Measurements from ENCODE around the gene SP100. TPM values are rescaled to one million over a fixed set of nuclear protein-coding genes. Genes with fewer than 3 reads are reported as not detected.

The SP100 gene
- total and polyA plus RNA-seq, 2 of the 4 experiments (the other 2 are of a cell fraction): 50.6 to 69.0 TPM

- Histone ChIP-seq H4K8ac (ENCODE audit: low read depth in 2 of 2, low read length in 2 of 2) (no peak overlapping the region), H3K56ac (ENCODE audit: extremely low read depth, insufficient read depth, low read length) (no peak overlapping the region), H2AK9ac (replicated peaks; ENCODE audit: low read depth, low read length, poor library complexity) (no peak overlapping the region), H3K79me1 (ENCODE audit: low read depth in 1 of 2, low read length in 2 of 2) (no peaks in the 10 kb centered on the region), H3K9me3 (ENCODE audit: control insufficient read depth, insufficient read depth, low read length) (no peaks in the 10 kb centered on the region), H4K20me1 (ENCODE audit: insufficient read depth, low read length) (no peaks in the 10 kb centered on the region), H3K14ac (replicated peaks; ENCODE audit: low read depth, low read length) (no peak overlapping the region), H3K9ac (ENCODE audit: low read depth, low read length) (no peak overlapping the region), H2BK120ac (ENCODE audit: low read depth, low read length) (no peak overlapping the region), H3K4me3 (ENCODE audit: insufficient read depth, low read depth, low read length) (no peak overlapping the region), H3K4me1 (ENCODE audit: control insufficient read depth, insufficient read depth, low read length) (0 out of 2 replicates have a peak, but pooled peaks cover 1% of the 10 kb centered on the region), H3K4ac (ENCODE audit: low read depth, low read length) (no peak overlapping the region), H2BK20ac (ENCODE audit: low read depth, low read length) (no peak overlapping the region), H3K9me1 (ENCODE audit: insufficient read depth, low read length) (no peaks in the 10 kb centered on the region), H2AFZ (replicated peaks; ENCODE audit: low read length, poor library complexity) (peak overlapping the region; percentile 11), H3K27ac (ENCODE audit: insufficient read depth, low read length) (no peak overlapping the region), H2BK5ac (ENCODE audit: low read depth, low read length, poor library complexity, severe bottlenecking) (no peak overlapping the region), H2AK5ac (ENCODE audit: low read depth, low read length) (no peak overlapping the region), H2BK15ac (ENCODE audit: low read depth, low read length) (no peak overlapping the region), H3K4me2 (ENCODE audit: low read depth, low read length) (no peak overlapping the region), H4K5ac (ENCODE audit: low read depth, low read length) (no peak overlapping the region), H4K91ac (ENCODE audit: insufficient read depth, low read depth, low read length) (no peak overlapping the region), H3K23ac (ENCODE audit: low read depth, low read length) (no peak overlapping the region), H3K36me3 (ENCODE audit: control insufficient read depth, insufficient read depth, low read length) (no peaks in the 10 kb centered on the region), H3K18ac (ENCODE audit: low read depth, low read length) (no peak overlapping the region), H3K27me3 (ENCODE audit: control insufficient read depth, insufficient read depth, low read length) (no peaks in the 10 kb centered on the region)
- dilution Hi-C loops (cut with HindIII; ENCODE audit: low sequenced_read_pairs, unreplicated experiment): no loop called here
- intact Hi-C loops (cut with micrococcal nuclease): no loop called here
- no CpG with 5 or more reads among the region's 4 CpGs for WGBS, 2 experiments (ENCODE audit: extremely low coverage in 2 of 2, insufficient read length in 1 of 2)
- POLR2A ChIA-PET (ENCODE audit: unreplicated experiment): no interaction called here
- no TSS peak for BruUV-seq (replicated peaks)
- CTCF ChIA-PET: no interaction called here
- no peak for DNase-seq
- TF ChIP-seq, protein P1, sequence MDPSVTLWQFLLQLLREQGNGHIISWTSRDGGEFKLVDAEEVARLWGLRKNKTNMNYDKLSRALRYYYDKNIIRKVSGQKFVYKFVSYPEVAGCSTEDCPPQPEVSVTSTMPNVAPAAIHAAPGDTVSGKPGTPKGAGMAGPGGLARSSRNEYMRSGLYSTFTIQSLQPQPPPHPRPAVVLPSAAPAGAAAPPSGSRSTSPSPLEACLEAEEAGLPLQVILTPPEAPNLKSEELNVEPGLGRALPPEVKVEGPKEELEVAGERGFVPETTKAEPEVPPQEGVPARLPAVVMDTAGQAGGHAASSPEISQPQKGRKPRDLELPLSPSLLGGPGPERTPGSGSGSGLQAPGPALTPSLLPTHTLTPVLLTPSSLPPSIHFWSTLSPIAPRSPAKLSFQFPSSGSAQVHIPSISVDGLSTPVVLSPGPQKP (IDR thresholded peaks at IDR 0.05; ENCODE audit: borderline replicate concordance, low read depth, low read length): no peak
- TF ChIP-seq RAD21 (IDR thresholded peaks at IDR 0.05; ENCODE audit: low read length) (no peak), FOS (IDR thresholded peaks at IDR 0.05; ENCODE audit: low read depth, low read length) (no peak), RCOR1 (IDR thresholded peaks at IDR 0.05; ENCODE audit: insufficient replicate concordance, low read length) (no peak), MAZ (IDR thresholded peaks at IDR 0.05; ENCODE audit: borderline replicate concordance, low read depth, low read length) (no peak), RFX5 (IDR thresholded peaks at IDR 0.05; ENCODE audit: low read depth, low read length) (no peak)
- in situ Hi-C loops (cut with MboI; ENCODE audit: low sequenced_read_pairs): no loop called here
- peak; percentile 14; the same call in 1 of the 2 replicates for ATAC-seq (ENCODE audit: low read depth)
These were observed 176.8 kb downstream of the SP100 start for GRCh38 chr2:230592775-230593174.

Small RNA genes within 50 kb of the gene (microRNA-seq; reads per million reads assigned to microRNA genes)
- gene HMGB1P3 (ENCODE audit: insufficient read depth, insufficient read length) (not detected), gene RN7SL834P (ENCODE audit: insufficient read depth, insufficient read length) (not detected), gene RNU6-451P (ENCODE audit: insufficient read depth, insufficient read length) (not detected)

Small RNA genes within 50 kb of the gene (small RNA-seq; reads per million reads assigned to genes)
- gene HMGB1P3 (0 reads per million in 5 experiments), gene RN7SL834P (0 reads per million in 5 experiments), gene RNU6-451P (0 reads per million in 5 experiments)

Other genes with a start within 250 kb of the SP100 start
- 9.3 and 11.1 TPM in 2 replicates for gene SP110, start 196.2 kb upstream of the SP100 start, total RNA-seq (2012; rRNA removed)
- gene SP110, start 196.2 kb upstream of the SP100 start, polyA plus RNA-seq (2012; rRNA removed): 9.0 and 10.2 TPM in 2 replicates
- gene SP140, start 190.5 kb upstream of the SP100 start, total RNA-seq (2012; rRNA removed): 1.1 and 1.4 TPM in 2 replicates
- 1.1 and 1.4 TPM in 2 replicates for gene SP140, start 190.5 kb upstream of the SP100 start, polyA plus RNA-seq (2012; rRNA removed)
- 5.4 and 9.2 TPM in 2 replicates for gene SP140L, start 89.0 kb upstream of the SP100 start, total RNA-seq (2012; rRNA removed)
- 9.5 and 11.2 TPM in 2 replicates for gene SP140L, start 89.0 kb upstream of the SP100 start, polyA plus RNA-seq (2012; rRNA removed)